Tibial nerve (tissue), 4 donors: ENCODE measurements around the gene CCDC87.

ENCODE experiments used
- CTCF ChIP-seq, 5 experiments: fragments of 200-600 bp in 3 of 5; fragments of 450-650 bp in 2 of 5; sonication (generic) in 3 of 5; IDR thresholded peaks; one replicate each; pipeline ENCODE4 v1.5.1; 2016 to 2019; ENCODE audit warnings: antibody characterized with exemption in 5 of 5, mild to moderate bottlenecking in 3 of 5, moderate library complexity in 2 of 5
- EP300 ChIP-seq, 2 donors: sonication (generic); formaldehyde crosslinking; IDR thresholded peaks; one replicate each; pipeline ENCODE4 v1.6.1; 2017; ENCODE audit warnings: antibody characterized with exemption in 2 of 2, mild to moderate bottlenecking in 1 of 2
- POLR2A ChIP-seq, 2 donors: fragments of 450-650 bp; IDR thresholded peaks; one replicate each; pipeline ENCODE4 v1.6.1; 2017; ENCODE audit warnings: antibody characterized with exemption in 2 of 2, mild to moderate bottlenecking in 2 of 2, moderate library complexity in 2 of 2

- no peak for TF ChIP-seq EP300 (IDR thresholded peaks at IDR 0.05)
- no peak for TF ChIP-seq CTCF (IDR thresholded peaks at IDR 0.05)
- TF ChIP-seq POLR2A (IDR thresholded peaks at IDR 0.05), result no peak
Measured at GRCh38 chr11:66593303-66593635, 406 bp upstream of the CCDC87 start.
